Stomach (tissue), 4 donors: ENCODE data around the gene PLCH2.

Experiments used
- CTCF ChIP-seq, 7 experiments: fragments of 450-650 bp in 4 of 7; fragments of 200-600 bp in 3 of 7; sonication (generic) in 3 of 7; IDR thresholded peaks; one replicate each; pipeline ENCODE4 v1.5.1; 2016 to 2019; ENCODE audit warnings: antibody characterized with exemption in 7 of 7, control low read depth in 2 of 7, mild to moderate bottlenecking in 1 of 7
- EP300 ChIP-seq: sonication (generic); formaldehyde crosslinking; IDR thresholded peaks from one replicate; pipeline ENCODE4 v1.6.1; 2017; ENCODE audit warnings: antibody characterized with exemption
- POLR2A ChIP-seq, 4 donors: fragments of 450-650 bp; IDR thresholded peaks; one replicate each; pipeline ENCODE4 v1.6.1; 2016; ENCODE audit warnings: antibody characterized with exemption in 4 of 4, control low read depth in 2 of 4, mild to moderate bottlenecking in 1 of 4, moderate library complexity in 1 of 4
- POLR2AphosphoS5 ChIP-seq, 3 donors: sonication (generic); formaldehyde crosslinking; IDR thresholded peaks; one replicate each; pipeline ENCODE4 v1.6.1; 2016; ENCODE audit warnings: antibody characterized with exemption in 3 of 3

DNA sequence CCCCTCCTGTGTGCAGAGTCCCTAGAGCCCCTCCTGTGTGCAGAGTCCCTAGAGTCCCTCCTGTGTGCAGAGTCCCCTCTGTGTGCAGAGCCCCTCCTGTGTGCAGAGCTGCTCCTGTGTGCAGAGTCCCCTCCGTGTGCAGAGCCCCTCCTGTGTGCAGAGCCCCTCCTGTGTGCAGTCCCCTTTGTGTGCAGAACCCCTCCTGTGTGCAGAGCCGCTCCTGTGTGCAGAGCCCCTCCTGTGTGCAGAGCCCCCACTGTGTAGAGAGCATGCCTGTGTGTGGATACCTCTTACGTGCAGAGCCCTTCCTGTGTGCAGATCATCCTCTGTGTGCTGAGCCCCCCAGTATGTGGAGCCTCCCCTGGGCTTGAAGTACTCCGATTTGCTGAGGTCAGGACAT lies 62.3 kb downstream of the PLCH2 start:
- TF ChIP-seq CTCF (IDR thresholded peaks at IDR 0.05) (no peak), POLR2A (IDR thresholded peaks at IDR 0.05) (no peak), POLR2AphosphoS5 (IDR thresholded peaks at IDR 0.05) (no peak), EP300 (no peak)
